GM12878 (cell line): ENCODE results near the gene MMP13. TPM values are rescaled to one million over a fixed set of nuclear protein-coding genes. Genes with fewer than 3 reads are reported as not detected.

Experiments used
- ATAC-seq: fragments of 200-7000 bp; cut with Tn5 transposase; 3 replicates; pipeline ENCODE4 v1.9.1; 2020; ENCODE audit warnings: mild to moderate bottlenecking, moderate library complexity
- BruUV-seq: library from RNA; stranded (reverse); fragments of 400-500 nt; replicated peaks from 2 replicates; lab custom pipeline; 2021; lab: Mats Ljungman, UMichigan
- CTCF ChIA-PET: fragments of 300-600 bp; sonication (Branson Sonifier 250); formaldehyde crosslinking; extraction: SDS; loops from one replicate; lab custom pipeline; 2021; ENCODE audit warnings: inconsistent platforms; lab: Yijun Ruan, JAX
- POLR2A ChIA-PET: fragments of 350-600 bp; formaldehyde crosslinking; extraction: SDS; loops from one replicate; lab custom pipeline; 2021; ENCODE audit warnings: inconsistent platforms; lab: Charles Lee
- RAD21 ChIA-PET: fragments of 300-600 bp; sonication (Branson Sonifier 250); formaldehyde crosslinking; loops from one replicate; lab custom pipeline; 2023; ENCODE audit warnings: antibody characterized with exemption; ENCODE audit not compliant: unreplicated experiment; lab: Charles Lee
- SMC1A ChIA-PET: fragments of 300-600 bp; sonication (Branson Sonifier 250); formaldehyde crosslinking; loops from one replicate; lab custom pipeline; 2023; ENCODE audit not compliant: unreplicated experiment, uncharacterized antibody; lab: Charles Lee
- DNase-seq: peaks from one replicate; pipeline ENCODE4 v3.0.0-alpha.2; 2011; ENCODE audit warnings: low read depth, low spot score
- FAIRE-seq: peaks from 3 replicates; lab custom pipeline; 2011; peaks lifted over from hg19 to GRCh38; lab: Jason Lieb, UNC
- H2AFZ ChIP-seq: 2 replicates; pipeline ENCODE4 v1.6.0; 2011; ENCODE audit warnings: low read depth, low read length, control low read depth; ENCODE audit not compliant: control insufficient read depth
- H3K27ac ChIP-seq: 2 replicates; pipeline ENCODE4 v1.5.1; 2011; ENCODE audit warnings: control low read depth; ENCODE audit not compliant: control insufficient read depth, insufficient read depth
- H3K27me3 ChIP-seq, 2 experiments: replicated peaks in 1 of 2; 2 replicates each; pipeline versions ENCODE4 v1.6.0 to v1.6.1; 2011; ENCODE audit warnings: low read length in 1 of 2; ENCODE audit not compliant: control insufficient read depth in 2 of 2, insufficient read depth in 2 of 2
- H3K36me3 ChIP-seq, 2 experiments: 2 replicates each; pipeline ENCODE4 v1.5.1; 2011; ENCODE audit warnings: low read length in 1 of 2; ENCODE audit not compliant: control insufficient read depth in 2 of 2, insufficient read depth in 2 of 2
- H3K4me1 ChIP-seq: 2 replicates; pipeline ENCODE4 v1.6.1; 2011; ENCODE audit warnings: mild to moderate bottlenecking, low read length, moderate library complexity, mixed read lengths; ENCODE audit not compliant: control insufficient read depth, insufficient read depth
- H3K4me2 ChIP-seq: 2 replicates; pipeline ENCODE4 v1.6.0; 2011; ENCODE audit warnings: control low read depth; ENCODE audit not compliant: control insufficient read depth, insufficient read depth
- H3K4me3 ChIP-seq: fragments of 200-600 bp; sonication (generic); 2 replicates; pipeline ENCODE4 v1.5.1; 2016
- H3K79me2 ChIP-seq: 2 replicates; pipeline ENCODE4 v1.6.0; 2011; ENCODE audit warnings: low read length; ENCODE audit not compliant: control insufficient read depth, insufficient read depth
- H3K9ac ChIP-seq: 2 replicates; pipeline ENCODE4 v1.8.0; 2011; ENCODE audit warnings: low read length, control low read depth, mixed read lengths; ENCODE audit not compliant: control insufficient read depth, insufficient read depth
- H3K9me3 ChIP-seq: replicated peaks from 3 replicates; pipeline ENCODE4 v1.5.1; 2011; ENCODE audit warnings: mild to moderate bottlenecking, low read length; ENCODE audit not compliant: control insufficient read depth, insufficient read depth
- H4K20me1 ChIP-seq: 2 replicates; pipeline ENCODE4 v1.6.0; 2011; ENCODE audit not compliant: control insufficient read depth, insufficient read depth
- EP300 ChIP-seq, 2 experiments: fragments of 150-350 bp in 1 of 2; IDR thresholded peaks; 2 replicates each; pipeline ENCODE4 v1.6.1; 2011 to 2012; ENCODE audit warnings: low read depth in 2 of 2, low read length in 2 of 2, borderline replicate concordance in 1 of 2, improper control_type of control experiment in 1 of 2, inconsistent platforms in 1 of 2; ENCODE audit not compliant: control insufficient read depth in 1 of 2
- MEF2B ChIP-seq: fragments of 450-650 bp; IDR thresholded peaks from 2 replicates; pipeline ENCODE4 v1.6.1; 2018; ENCODE audit warnings: mild to moderate bottlenecking, moderate library complexity; ENCODE audit not compliant: partially characterized antibody, poor library complexity, severe bottlenecking
- MYC ChIP-seq: IDR thresholded peaks from 2 replicates; pipeline ENCODE4 v1.6.1; 2011; ENCODE audit warnings: mild to moderate bottlenecking, low read length, moderate library complexity, inconsistent platforms; ENCODE audit not compliant: insufficient read depth, insufficient replicate concordance, insufficient read length, severe bottlenecking
- SMAD1 ChIP-seq: fragments of 450-650 bp; IDR thresholded peaks from 2 replicates; pipeline ENCODE4 v1.6.1; 2018; ENCODE audit warnings: mild to moderate bottlenecking, low read depth; ENCODE audit not compliant: partially characterized antibody
- SREBF2 ChIP-seq: IDR thresholded peaks from 2 replicates; pipeline ENCODE4 v1.6.1; 2012; ENCODE audit warnings: mild to moderate bottlenecking, low read length
- ZNF384 ChIP-seq: IDR thresholded peaks from 2 replicates; pipeline ENCODE4 v1.6.1; 2012; ENCODE audit warnings: low read depth, mild to moderate bottlenecking, low read length, improper control_type of control experiment, borderline replicate concordance
- ZNF622 ChIP-seq: fragments of 450-650 bp; IDR thresholded peaks from 2 replicates; pipeline ENCODE4 v1.6.1; 2017; ENCODE audit warnings: mild to moderate bottlenecking, inconsistent platforms
- ZNF687 ChIP-seq: fragments of 450-650 bp; IDR thresholded peaks from 2 replicates; pipeline ENCODE4 v1.6.1; 2017; ENCODE audit warnings: mild to moderate bottlenecking, moderate library complexity
- WGBS: methylation state at CpG from one replicate; pipeline ENCODE4 v1.1.6; 2016; ENCODE audit warnings: low lambda C conversion rate; ENCODE audit not compliant: insufficient replicate concordance, insufficient coverage; ENCODE audit errors: missing lambda C conversion rate; 5-methylcytosine and 5-hydroxymethylcytosine counted together
- in situ Hi-C: fragments of 300-500 bp; cut with MboI; formaldehyde crosslinking; loops from 9 replicates; pipeline ENCODE4 v1.14.3; 2018; ENCODE audit warnings: mixed read lengths
- intact Hi-C: fragments of 100-400 bp; cut with micrococcal nuclease; formaldehyde crosslinking; loops from one replicate; pipeline ENCODE4 v1.14.2; 2022; ENCODE audit not compliant: unreplicated experiment
- polyA plus RNA-seq, 11 experiments: library from polyadenylated mRNA; depleted of rRNA in 4 of 11; unstranded in 6 of 11; stranded (reverse) in 5 of 11; fragments of >200 nt; fragmentation: Nextera tagmentation in 4 of 11; fragmentation: Illumina TruSeq in 1 of 11; extraction: Ambion mirVana in 4 of 11; extraction: Trizol in 1 of 11; gene quantifications; 1 replicate in 1 of 11; 2 replicates in 10 of 11; pipeline versions ENCODE4 v1.2.1 to v1.2.3, GENCODE V29; 2011 to 2016; ENCODE audit warnings: inconsistent platforms in 2 of 11, missing spikeins in 2 of 11, low read depth in 1 of 11
- total RNA-seq, 4 experiments: library from RNA; depleted of rRNA in 3 of 4; stranded (reverse); fragments of >200 nt in 3 of 4; fragmentation: Illumina TruSeq in 1 of 4; extraction: Trizol in 1 of 4; gene quantifications; 2 replicates each; pipeline versions ENCODE4 v1.2.1 to v1.2.3, GENCODE V29; 2013 to 2021
- TF ChIP-seq, protein P1 (sequence below): fragments of 450-650 bp; IDR thresholded peaks from 2 replicates; pipeline ENCODE4 v1.6.1; 2017; ENCODE audit warnings: mild to moderate bottlenecking
- TF ChIP-seq, protein P2 (sequence below): fragments of 450-650 bp; IDR thresholded peaks from 2 replicates; pipeline ENCODE4 v1.6.1; 2017; ENCODE audit warnings: low read depth, mild to moderate bottlenecking, moderate library complexity
- TF ChIP-seq, protein P3 (sequence below): fragments of 450-650 bp; IDR thresholded peaks from 2 replicates; pipeline ENCODE4 v1.6.1; 2016; ENCODE audit warnings: mild to moderate bottlenecking

The MMP13 gene
- total and polyA plus RNA-seq, 10 of the 15 experiments (the other 5 are each of a cell fraction or from before 2014, with no cell fraction given), result 0.05 TPM; not detected in 9

- H3K4me1 ChIP-seq, result no peaks in the 10 kb centered on the region; the same call in none of the 2 replicates
- FAIRE-seq, result no peak
- H3K4me3 ChIP-seq, result no peak overlapping the region
- ChIA-PET CTCF (interaction anchor here (0.8 to 5.5 kb wide), 6 partner anchors 9 to 126 kb away, joined by 3 to 53 read pairs (median 26); no protein-coding TSS in a partner anchor), RAD21 (interaction anchor here (0.7 to 6.1 kb wide), 11 partner anchors 9 to 313 kb away, joined by 3 to 140 read pairs (median 3); no protein-coding TSS in a partner anchor), POLR2A (interaction anchor here (0.6 to 5.7 kb wide), 7 partner anchors 11 to 367 kb away, joined by 3 to 71 read pairs (median 4); no protein-coding TSS in a partner anchor), SMC1A (interaction anchor here (0.8 to 5.8 kb wide), 13 partner anchors 9 to 133 kb away, joined by 3 to 177 read pairs (median 4); no protein-coding TSS in a partner anchor)
- in situ Hi-C loops, result no loop called here
- no peaks in the 10 kb centered on the region for H3K36me3 ChIP-seq
- under 1% methylated on average over 13 of the region's 13 CpGs for WGBS
- BruUV-seq, result no TSS peak
- intact Hi-C loops, result no loop called here
- H3K79me2 ChIP-seq, result no peaks in the 10 kb centered on the region
- H4K20me1 ChIP-seq, result no peaks in the 10 kb centered on the region
- H3K9ac ChIP-seq, result no peak overlapping the region
- peak; percentile 87 for ATAC-seq
- H3K27me3 ChIP-seq, result peaks cover 0 to 3% of the 10 kb centered on the region in 2 experiments; a peak in 1 of 4 replicates
- no peak overlapping the region for H3K27ac ChIP-seq
- no peaks in the 10 kb centered on the region for H3K9me3 ChIP-seq
- no peak overlapping the region for H2AFZ ChIP-seq
- DNase-seq, result peak; percentile 71
- H3K4me2 ChIP-seq, result 0 out of 2 replicates have a peak overlapping the region, but pooled peaks have one; percentile 33
- TF ChIP-seq ZNF622, result no peak
- TF ChIP-seq, protein P1, sequence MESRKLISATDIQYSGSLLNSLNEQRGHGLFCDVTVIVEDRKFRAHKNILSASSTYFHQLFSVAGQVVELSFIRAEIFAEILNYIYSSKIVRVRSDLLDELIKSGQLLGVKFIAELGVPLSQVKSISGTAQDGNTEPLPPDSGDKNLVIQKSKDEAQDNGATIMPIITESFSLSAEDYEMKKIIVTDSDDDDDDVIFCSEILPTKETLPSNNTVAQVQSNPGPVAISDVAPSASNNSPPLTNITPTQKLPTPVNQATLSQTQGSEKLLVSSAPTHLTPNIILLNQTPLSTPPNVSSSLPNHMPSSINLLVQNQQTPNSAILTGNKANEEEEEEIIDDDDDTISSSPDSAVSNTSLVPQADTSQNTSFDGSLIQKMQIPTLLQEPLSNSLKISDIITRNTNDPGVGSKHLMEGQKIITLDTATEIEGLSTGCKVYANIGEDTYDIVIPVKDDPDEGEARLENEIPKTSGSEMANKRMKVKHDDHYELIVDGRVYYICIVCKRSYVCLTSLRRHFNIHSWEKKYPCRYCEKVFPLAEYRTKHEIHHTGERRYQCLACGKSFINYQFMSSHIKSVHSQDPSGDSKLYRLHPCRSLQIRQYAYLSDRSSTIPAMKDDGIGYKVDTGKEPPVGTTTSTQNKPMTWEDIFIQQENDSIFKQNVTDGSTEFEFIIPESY, result no peak
- peak; percentile 73 for TF ChIP-seq SMAD1
- peak; percentile 69 for TF ChIP-seq ZNF687
- TF ChIP-seq, protein P2, sequence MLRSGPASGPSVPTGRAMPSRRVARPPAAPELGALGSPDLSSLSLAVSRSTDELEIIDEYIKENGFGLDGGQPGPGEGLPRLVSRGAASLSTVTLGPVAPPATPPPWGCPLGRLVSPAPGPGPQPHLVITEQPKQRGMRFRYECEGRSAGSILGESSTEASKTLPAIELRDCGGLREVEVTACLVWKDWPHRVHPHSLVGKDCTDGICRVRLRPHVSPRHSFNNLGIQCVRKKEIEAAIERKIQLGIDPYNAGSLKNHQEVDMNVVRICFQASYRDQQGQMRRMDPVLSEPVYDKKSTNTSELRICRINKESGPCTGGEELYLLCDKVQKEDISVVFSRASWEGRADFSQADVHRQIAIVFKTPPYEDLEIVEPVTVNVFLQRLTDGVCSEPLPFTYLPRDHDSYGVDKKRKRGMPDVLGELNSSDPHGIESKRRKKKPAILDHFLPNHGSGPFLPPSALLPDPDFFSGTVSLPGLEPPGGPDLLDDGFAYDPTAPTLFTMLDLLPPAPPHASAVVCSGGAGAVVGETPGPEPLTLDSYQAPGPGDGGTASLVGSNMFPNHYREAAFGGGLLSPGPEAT, result peak; percentile 73
- TF ChIP-seq, protein P3, sequence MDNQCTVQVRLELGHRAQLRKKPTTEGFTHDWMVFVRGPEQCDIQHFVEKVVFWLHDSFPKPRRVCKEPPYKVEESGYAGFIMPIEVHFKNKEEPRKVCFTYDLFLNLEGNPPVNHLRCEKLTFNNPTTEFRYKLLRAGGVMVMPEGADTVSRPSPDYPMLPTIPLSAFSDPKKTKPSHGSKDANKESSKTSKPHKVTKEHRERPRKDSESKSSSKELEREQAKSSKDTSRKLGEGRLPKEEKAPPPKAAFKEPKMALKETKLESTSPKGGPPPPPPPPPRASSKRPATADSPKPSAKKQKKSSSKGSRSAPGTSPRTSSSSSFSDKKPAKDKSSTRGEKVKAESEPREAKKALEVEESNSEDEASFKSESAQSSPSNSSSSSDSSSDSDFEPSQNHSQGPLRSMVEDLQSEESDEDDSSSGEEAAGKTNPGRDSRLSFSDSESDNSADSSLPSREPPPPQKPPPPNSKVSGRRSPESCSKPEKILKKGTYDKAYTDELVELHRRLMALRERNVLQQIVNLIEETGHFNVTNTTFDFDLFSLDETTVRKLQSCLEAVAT, result peak; percentile 86
- no peak for TF ChIP-seq MYC
- TF ChIP-seq ZNF384, result peak; percentile 89; the same call in 1 of the 2 replicates
- peak; percentile 76 for TF ChIP-seq MEF2B
- peak; percentile 10 to 47; a peak in 1 of 4 replicates for TF ChIP-seq EP300 (IDR thresholded peaks at IDR 0.05; ENCODE audit: borderline replicate concordance in 1 of 2, control insufficient read depth in 1 of 2, low read depth in 2 of 2, low read length in 2 of 2)
- TF ChIP-seq SREBF2, result 0 out of 2 replicates have a peak, but pooled peaks have one; percentile 18
Measured at GRCh38 chr11:102920118-102920684, 35.3 kb downstream of the MMP13 start.
